Lower leg skin (tissue), 4 donors: ENCODE results near the gene GLRX5. TPM values are rescaled to one million over a fixed set of nuclear protein-coding genes. Genes with fewer than 3 reads are reported as not detected.

Experiments used
- DNase-seq, 2 donors: peaks; one replicate each; pipeline ENCODE4 v3.0.0-alpha.2; 2019; ENCODE audit warnings: low spot score in 2 of 2
- H3K4me3 ChIP-seq: fragments of 200-600 bp; sonication (generic); 2 replicates; pipeline ENCODE4 v1.5.1; 2017; ENCODE audit warnings: mild to moderate bottlenecking, low read depth; ENCODE audit not compliant: poor library complexity, severe bottlenecking
- POLR2A ChIP-seq, 2 donors: fragments of 450-650 bp; IDR thresholded peaks; one replicate each; pipeline ENCODE4 v1.6.1; 2016 to 2017; ENCODE audit warnings: antibody characterized with exemption in 2 of 2, mild to moderate bottlenecking in 1 of 2, moderate library complexity in 1 of 2
- WGBS, 2 donors: methylation state at CpG; one replicate each; pipeline ENCODE4 v1.1.5; 2018; 5-methylcytosine and 5-hydroxymethylcytosine counted together
- intact Hi-C: fragments of 100-400 bp; cut with DNase I; formaldehyde crosslinking; loops from one replicate; pipeline ENCODE4 v1.15.0; 2023; ENCODE audit warnings: low total_unique reads
- total RNA-seq, 4 donors: library from RNA; depleted of rRNA; stranded (reverse); fragments of >200 nt; gene quantifications; one replicate each; pipeline ENCODE4 v1.1.0, GENCODE V29; 2016
- TF ChIP-seq, protein P1 (sequence below), 3 donors: fragments of 450-650 bp; IDR thresholded peaks; one replicate each; pipeline ENCODE4 v1.5.1; 2016; ENCODE audit warnings: antibody characterized with exemption in 3 of 3, mild to moderate bottlenecking in 3 of 3, moderate library complexity in 2 of 3

Gene GLRX5
- total RNA-seq, 4 donors from 2014 or later: 26.4 to 34.6 (median 33.9) TPM

DNA sequence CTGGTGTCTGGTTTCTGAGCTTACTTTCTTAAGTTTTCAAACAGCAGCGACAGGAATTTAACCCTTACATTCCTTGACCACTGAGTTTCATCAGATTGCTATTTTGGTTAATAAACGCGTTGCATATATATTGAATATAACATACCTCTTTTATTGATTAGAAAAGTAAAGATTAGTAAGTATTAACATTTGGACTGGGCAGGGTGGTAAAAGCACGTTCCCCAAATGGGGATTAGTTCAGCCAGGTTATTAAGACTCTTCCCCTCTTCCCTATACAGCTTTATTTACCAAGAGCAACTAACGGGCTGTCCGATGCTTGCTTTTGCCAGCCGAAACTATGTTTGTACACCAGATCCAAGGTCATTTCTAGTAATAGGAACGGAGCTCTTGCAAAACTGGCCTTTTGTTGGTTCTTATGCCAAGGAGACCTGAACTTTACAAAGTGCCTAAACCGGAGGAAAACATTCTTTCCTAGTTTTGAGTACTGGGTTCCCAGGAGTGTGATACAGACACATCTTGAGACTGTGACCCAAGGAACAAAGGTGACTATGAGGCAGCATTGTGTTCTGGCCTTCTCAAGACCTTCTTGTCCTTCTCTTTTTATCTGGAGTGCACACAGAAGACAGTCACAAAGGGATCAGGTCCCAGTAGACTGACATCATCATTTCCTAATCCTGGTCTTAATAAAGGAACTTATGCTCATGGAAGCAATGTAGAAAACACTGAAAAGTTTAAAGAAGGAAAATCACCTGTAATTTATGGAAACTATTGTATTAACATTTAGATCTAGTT lies 2.6 kb downstream of the GLRX5 start:
- 76 to 77% methylated on average over 9 of the region's 9 CpGs for WGBS, 2 donors
- no peak for DNase-seq
- no peak overlapping the region for H3K4me3 ChIP-seq
- intact Hi-C loops: no loop called here
- TF ChIP-seq, protein P1, sequence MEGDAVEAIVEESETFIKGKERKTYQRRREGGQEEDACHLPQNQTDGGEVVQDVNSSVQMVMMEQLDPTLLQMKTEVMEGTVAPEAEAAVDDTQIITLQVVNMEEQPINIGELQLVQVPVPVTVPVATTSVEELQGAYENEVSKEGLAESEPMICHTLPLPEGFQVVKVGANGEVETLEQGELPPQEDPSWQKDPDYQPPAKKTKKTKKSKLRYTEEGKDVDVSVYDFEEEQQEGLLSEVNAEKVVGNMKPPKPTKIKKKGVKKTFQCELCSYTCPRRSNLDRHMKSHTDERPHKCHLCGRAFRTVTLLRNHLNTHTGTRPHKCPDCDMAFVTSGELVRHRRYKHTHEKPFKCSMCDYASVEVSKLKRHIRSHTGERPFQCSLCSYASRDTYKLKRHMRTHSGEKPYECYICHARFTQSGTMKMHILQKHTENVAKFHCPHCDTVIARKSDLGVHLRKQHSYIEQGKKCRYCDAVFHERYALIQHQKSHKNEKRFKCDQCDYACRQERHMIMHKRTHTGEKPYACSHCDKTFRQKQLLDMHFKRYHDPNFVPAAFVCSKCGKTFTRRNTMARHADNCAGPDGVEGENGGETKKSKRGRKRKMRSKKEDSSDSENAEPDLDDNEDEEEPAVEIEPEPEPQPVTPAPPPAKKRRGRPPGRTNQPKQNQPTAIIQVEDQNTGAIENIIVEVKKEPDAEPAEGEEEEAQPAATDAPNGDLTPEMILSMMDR (IDR thresholded peaks at IDR 0.05): no peak
- no peak for TF ChIP-seq POLR2A (IDR thresholded peaks at IDR 0.05)

GRCh38 chr14:95538801-95539509 lies 4.1 kb downstream of the GLRX5 start:
- 88 to 89% methylated on average over 14 of the region's 14 CpGs for WGBS, 2 donors
- TF ChIP-seq, protein P1 (IDR thresholded peaks at IDR 0.05): no peak
- no peak for TF ChIP-seq POLR2A (IDR thresholded peaks at IDR 0.05)
- intact Hi-C loops: no loop called here
- no peak overlapping the region for H3K4me3 ChIP-seq
- DNase-seq: no peak

- DNase-seq: no peak
- 88 to 95% methylated on average over 6 of the region's 6 CpGs for WGBS, 2 donors
- intact Hi-C loops: no loop called here
- H3K4me3 ChIP-seq: no peak overlapping the region
- no peak for TF ChIP-seq POLR2A (IDR thresholded peaks at IDR 0.05)
- TF ChIP-seq, protein P1 (IDR thresholded peaks at IDR 0.05): no peak
Observed at GRCh38 chr14:95540236-95540855, 5.5 kb downstream of the GLRX5 start.

- TF ChIP-seq POLR2A (IDR thresholded peaks at IDR 0.05): no peak
- TF ChIP-seq, protein P1 (IDR thresholded peaks at IDR 0.05): no peak
- intact Hi-C loops: no loop called here
- H3K4me3 ChIP-seq: no peak overlapping the region
- 64 to 71% methylated on average over 4 of the region's 4 CpGs for WGBS, 2 donors
- DNase-seq: no peak
Observed at GRCh38 chr14:95541346-95541745, 6.5 kb downstream of the GLRX5 start.

DNA sequence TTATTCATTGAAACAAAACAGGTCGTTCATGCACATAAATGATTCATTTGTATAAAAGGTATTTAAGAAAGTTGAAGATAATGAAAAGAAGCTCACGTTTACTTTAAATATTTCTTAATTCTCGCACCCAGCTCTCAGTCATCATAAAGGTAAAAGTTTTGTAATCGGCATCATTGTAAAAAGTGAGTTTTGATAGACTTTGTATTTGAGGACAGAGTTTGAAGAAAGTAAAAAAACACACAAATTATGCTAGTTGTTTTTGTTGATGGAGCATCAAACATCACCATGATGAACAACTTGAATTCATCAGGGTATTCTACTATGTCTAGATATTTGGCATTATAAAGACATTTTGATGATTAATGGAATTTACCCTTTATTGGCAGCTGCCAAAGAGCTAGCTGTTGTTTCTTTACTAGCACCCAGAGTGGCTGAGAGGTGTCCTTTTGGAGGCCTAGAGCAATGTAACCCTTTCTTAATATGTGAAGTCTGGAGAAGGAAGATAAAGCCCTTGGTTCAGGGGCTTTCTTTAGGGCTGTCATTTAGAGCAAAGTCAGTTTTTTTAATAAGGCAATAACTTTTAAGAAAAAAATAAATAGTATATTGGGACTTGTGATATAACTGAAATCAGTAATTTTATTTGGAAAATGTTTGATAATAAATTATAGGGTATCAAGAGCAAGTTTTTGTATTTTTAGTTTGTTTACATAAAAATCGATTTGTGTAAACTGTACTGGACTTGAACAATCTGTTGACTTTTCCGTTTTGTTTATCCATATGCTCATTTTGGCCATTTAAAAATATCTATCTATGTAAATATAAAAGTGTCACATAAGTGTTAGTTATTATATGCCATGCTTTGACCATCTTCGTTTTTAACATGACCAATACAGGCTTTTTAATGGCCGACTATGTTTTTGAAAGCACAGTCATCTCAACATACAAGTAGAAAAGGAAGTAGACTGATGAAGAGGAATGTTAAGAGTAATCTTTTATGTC lies 7.4 kb downstream of the GLRX5 start:
- TF ChIP-seq, protein P1 (IDR thresholded peaks at IDR 0.05): no peak
- no peak for TF ChIP-seq POLR2A (IDR thresholded peaks at IDR 0.05)
- intact Hi-C loops: no loop called here
- 92% methylated on average over 8 of the region's 8 CpGs for WGBS, 2 donors
- H3K4me3 ChIP-seq: no peak overlapping the region
- DNase-seq: no peak
